HG03066 (cell line): ENCODE results near the gene SAMD11.

Experiments used
- ATAC-seq: cut with Tn5 transposase; IDR thresholded peaks from one replicate; pipeline ENCODE4 v1.9.1; 2021; ENCODE audit warnings: low read depth; ENCODE audit not compliant: unreplicated experiment

Gene SAMD11

DNA sequence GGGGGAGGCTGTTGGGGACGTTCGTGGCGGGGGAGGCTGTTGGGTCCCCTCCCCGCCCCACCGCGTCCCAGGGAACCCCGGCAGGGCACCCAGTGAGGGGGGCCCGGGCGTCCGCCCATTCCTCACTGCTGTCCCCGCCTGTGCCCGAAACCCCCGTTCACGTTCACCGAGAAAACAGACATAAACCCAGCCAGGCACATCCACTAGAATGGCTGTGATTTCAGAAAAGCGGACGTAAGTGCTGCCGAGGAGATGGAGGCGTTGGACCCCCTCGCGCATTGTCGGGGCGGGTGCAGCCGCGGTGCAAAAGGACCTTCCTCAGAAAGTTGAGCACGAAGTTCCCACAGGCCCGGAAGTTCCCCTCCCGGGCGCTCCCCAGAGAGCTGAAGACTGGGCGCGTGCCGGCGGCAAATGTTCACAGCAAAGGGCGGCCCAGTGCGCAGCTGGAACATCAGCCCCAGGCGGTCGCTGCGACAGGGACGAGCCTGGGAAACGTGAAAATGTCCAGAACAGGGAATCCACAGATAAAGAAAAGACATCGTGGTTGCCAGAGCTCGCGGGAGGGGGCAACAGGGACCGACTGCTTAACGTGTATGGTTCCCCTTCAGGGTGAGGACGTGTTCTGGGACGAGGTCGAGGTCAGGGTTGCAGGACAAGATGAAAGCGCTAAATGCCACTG is 18.5 kb upstream of the SAMD11 start:
- no peak for ATAC-seq

DNA sequence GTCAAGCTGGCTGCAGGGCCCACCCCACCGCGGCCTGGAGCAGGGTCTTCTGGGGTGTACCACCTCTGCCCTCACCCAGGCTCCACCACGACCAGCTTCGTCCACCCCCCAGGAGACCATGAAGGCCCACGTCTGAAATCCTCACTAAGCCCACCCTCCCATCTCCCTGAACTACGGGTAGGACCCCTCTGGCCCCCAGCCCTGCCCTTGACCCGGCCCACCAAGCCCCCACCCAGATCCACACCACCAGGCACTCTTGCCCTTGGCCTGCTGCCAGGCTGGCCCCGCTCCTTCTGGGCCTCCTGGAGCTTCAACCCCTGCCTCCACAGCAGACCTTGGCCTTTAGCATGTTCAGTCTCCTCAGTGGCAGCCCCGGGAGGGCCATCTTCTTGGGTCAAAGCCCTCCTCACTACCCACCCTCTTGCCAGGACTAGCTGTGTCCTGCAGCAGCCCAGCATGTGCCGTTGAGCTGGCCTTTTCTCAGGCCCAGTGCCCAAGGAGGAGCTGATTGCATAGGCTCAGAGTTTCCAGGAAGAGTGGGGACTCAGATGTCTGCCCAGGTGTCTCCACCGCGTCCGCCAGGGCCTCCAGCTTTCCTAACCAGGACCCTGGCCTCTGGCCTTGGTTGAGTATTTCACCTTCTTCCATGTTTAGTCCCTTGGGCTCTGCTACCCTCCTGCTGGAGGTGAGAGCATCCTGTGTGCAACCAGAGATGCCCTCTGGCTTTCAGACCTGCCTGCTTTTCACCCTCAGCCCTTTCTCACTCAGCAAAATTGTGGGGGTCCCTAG is 17.7 kb upstream of the SAMD11 start:
- ATAC-seq, result no peak

DNA sequence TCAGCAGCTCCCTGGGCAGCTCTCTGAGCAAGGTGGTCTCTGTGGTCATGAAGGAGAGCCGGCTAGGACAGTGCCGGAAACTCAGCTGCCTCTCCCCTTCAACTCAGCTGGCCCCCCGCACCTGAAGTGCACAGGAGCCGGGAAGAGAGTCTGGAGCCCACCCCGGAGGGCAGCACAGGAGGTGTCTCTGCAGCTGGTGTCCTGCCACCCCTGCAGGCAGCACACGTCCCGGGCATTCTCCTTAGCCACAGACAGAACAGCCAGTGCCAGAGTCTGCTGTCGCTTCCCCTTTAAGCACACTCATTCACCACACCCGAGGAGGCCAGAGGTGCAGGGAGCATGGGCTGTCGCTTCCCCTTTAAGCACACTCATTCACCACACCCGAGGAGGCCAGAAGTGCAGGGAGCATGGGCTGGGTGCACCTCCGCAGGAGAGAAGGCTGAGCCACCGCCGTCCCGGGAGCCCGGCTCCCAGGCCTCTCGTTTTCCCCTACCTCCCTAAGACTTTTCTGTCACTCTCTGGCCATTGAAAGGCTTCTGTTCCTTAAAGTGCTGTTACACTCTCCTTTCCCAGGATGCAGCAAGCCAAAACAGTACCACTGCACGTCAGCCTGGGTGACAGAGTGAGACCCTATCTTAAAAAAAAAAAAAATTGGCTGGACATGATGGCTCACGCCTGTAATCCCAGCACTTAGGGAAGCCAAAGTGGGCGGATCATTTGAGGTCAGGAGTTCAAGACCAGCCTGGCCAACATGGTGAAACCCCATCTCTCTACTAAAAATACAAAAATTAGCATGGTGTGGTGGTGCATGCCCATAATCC is 16.9 kb upstream of the SAMD11 start:
- no peak for ATAC-seq

DNA sequence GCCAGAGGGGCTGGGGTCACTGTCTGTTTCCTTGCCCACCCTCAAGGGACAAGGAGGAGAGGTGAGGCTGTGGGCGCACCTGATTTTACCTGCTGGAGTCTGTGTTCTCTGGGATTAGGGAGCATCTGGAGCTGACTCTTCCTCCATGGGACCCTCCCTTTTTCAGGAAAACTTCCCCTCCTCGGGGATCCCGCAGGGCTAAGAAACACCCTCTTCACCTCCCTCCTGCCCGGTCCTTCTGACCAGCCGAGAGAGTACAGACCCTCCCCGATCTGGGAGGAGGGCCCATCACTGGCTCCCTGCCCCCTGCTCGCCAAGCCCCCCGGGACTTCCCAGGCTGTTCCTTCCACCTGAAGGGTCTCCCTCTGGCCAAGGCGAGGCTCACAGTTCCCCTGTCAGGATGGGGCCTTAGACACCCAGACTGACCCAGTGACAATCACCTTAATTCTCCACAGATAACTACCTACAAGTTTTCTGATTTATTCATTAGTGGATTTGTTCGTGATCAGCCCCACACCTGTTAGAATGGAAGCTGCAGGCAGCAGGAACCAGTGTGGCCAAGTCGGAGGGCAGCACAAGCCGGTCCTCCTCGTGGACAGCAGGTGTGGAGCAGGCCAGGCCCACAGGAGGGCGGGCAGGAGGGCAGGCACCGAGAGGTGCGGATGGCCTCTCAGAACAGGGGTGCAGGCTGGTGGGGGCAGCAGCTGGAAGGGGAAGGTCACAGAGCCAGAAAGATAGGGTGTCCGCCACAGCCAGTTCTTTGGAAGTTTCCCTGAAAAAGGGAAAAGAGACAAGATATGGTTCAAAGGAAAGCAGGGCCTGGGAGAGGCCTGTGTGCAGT is 15.9 kb upstream of the SAMD11 start:
- ATAC-seq, result no peak

DNA sequence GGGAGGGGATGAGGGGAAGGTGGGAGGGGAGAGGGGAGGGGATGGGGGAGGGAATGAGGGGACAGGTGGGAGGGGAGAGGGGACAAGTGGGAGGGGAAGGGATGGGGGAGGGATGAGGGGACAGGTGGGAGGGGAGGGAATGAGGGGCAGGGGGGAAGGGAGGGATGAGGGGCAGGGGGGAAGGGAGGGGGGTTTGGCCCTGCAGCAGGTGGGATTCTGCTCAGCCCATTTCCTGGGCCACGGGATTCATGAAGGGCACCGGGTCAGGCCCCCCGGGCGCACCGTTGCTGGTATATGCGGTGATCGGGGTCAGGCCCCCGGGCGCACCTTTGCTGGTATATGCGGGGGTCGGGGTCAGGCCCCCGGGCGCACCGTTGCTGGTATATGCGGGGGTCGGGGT is 15.1 kb upstream of the SAMD11 start:
- no peak for ATAC-seq

DNA sequence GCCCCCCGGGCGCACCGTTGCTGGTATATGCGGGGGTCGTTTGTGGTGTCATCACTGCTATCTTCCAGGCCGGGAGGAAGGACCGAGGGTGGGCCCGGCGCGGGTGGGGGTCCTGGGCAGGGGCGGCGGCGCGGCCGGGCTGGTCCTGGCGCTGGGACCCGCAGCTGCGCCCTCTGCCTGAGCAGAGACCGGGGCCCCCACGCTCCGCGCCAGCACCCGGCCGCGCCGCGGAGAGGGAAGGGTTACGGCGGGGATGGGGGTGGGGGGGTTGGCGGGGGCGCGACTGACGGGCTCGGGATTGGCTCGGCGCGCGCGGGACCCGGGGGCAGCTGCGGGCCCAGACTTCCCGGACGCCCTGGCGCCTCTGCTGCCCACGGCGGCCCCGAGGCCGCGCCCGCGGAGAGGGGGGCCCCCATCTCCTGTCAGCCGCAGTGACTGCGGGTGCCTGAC is 13.8 kb upstream of the SAMD11 start:
- no peak for ATAC-seq

DNA sequence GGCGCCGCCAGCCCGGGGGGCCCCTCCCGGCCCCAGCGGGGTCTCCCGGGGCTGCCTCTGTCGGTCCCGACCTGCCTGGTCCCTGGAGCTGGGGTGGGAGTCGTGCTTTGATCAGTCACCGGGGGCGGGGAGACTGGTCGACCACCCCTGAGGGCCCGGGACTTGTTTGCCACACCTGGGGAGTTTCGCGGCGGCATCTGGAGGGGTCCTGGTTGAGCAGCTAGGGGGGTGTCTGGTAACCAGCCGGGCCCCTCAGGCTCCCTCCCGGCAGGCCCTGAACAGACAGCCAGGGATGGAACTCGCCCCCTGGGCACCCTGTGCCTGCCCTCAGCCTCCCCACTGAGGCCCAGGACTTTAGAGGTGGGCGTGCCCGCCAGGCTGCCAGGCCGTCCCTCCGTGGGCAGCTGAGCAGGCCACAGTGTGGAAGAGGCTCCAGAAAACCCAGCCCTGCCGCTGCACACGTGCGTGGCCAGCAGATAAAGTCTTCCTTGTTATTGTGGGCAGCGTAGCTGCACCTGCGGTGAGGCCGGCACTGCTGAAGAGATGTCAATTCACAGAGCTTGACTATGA is 13.3 kb upstream of the SAMD11 start:
- no peak for ATAC-seq

DNA sequence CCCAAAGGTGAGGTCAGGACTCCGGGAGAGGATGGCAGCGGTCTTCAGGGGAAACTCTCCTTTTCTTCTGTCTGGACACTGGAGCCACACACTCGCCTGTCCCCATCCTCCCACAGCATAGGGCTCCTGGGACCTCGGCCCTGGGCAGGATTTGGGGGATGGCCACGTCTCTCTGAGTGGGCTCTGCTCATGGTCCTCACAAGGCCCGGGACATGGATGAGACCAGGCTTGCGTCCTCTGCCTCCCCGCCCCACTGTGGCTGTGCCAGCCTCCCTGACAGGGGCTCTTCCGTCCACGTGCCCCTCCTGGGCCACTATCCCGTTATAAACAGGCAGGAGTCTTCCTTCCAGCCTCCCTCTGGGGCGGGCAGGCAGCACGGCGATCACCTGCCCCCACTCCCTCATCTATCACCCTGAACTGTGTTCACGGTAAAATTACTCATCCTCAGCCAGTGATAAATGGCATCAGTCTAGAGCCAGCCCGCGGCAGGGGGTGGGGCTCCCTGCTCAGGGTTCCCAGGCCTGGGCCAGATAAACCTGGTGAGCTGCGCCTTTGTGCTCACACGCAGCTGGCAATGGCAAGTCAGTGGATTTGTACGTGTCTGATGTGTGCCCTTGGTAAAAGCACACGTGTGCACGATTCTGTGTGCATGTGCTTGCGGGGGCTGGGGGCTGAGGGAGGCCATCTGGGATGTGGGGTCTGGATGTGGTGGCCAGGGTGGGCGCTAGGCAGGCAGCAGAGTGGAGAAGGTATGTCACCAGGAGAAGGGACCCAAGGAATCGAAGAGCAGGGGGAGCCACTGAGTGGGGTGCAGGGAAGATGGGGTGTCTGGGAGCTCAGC is 12.6 kb upstream of the SAMD11 start:
- no peak for ATAC-seq

DNA sequence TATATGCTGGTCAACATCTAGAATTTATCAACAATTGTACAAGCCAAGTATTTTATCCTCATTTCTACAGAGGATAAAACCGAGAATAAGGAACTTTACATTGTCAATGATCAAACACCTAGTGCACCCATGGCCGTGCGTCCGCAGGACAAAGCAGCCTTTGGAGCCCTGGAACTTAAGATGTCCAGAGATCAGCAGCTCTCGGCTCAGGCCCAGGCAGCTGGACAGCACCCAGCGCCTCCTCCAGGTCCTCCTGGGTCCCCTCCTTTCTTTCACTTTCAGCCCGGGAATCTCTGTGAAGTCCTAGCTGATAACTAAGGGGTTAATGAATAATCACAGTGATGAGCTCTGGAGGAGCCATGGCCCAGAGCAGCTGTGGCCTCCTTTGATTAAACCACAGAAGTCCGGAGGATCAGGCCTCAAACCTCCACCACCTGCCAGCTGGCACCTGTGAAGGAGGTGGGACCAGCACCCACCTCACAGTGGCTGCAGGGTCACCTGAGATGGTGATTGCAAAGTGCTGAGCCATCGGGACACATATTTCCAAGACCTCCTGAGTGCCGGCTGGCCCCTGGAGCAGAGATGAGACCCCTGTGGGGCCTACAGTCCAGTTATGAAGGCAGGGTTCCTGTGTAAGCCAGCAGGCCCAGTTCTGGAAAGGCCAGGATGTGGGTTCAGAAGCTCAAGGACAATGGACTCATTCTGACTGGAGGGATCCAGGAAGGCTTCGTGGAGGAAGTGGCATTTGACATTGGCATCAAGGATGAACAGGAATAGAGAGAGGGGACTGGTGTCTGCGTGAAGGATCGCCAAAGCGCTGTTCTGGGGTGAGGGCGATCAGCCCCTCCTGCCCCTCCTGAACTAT is 11.6 kb upstream of the SAMD11 start:
- no peak for ATAC-seq

DNA sequence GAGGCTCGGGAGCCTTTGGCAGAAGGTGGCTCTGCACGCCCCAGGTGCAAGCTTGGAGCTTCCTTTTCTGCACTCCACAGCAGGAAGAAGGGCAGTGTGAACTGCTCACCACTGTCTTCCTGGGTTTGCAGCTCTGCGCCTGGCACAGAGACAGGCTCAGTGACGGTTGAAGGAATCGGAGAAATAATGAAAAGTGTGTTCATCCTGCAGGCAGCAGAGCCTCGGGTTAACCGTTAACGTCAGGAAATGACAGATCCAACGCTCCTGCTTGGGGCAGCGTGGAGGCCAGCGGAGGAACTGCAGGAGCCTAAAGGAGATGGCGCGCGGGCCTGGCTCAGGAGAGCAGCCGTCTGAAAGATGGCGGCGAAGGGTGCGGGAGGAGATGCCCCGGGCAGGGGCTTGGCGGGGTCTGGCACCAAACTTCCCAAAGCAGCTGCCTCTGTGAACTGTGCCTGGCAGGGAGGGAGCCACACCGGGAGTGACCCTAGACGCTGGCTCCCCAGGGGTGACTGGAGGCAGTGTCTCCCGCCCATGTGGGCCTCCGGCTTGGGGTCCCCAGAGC is 10.9 kb upstream of the SAMD11 start:
- no peak for ATAC-seq

DNA sequence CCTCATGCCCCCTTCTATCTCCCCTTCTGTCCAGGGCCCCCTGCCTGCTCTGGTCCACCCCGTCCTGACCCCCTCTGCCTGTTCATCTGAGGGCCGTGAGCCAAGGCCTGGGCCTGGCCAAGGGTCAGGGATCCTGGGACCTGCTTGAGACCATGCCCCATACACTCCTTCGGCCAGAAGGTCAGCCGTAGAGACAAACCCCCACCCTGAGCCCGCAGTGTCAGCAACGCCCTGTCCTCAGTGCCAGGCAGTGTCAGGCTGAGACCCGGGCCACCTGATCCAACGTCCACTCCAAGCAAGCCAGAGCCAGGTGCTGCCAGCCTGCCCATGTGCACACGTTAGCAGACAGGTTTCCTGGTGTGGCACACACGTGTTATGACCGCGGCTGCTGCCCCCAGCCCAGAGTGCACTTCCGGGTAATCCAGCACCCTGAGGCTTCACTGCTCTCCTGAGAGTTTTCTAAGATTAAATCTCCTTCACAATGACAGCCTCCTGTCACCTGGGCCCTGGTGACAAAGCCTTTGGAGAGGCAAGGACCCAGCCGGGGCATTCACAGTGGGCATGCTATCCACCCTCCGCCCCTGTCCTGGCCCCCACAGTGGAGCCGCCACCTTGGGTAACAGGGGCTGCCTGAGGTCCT is 10.1 kb upstream of the SAMD11 start:
- ATAC-seq, result no peak

DNA sequence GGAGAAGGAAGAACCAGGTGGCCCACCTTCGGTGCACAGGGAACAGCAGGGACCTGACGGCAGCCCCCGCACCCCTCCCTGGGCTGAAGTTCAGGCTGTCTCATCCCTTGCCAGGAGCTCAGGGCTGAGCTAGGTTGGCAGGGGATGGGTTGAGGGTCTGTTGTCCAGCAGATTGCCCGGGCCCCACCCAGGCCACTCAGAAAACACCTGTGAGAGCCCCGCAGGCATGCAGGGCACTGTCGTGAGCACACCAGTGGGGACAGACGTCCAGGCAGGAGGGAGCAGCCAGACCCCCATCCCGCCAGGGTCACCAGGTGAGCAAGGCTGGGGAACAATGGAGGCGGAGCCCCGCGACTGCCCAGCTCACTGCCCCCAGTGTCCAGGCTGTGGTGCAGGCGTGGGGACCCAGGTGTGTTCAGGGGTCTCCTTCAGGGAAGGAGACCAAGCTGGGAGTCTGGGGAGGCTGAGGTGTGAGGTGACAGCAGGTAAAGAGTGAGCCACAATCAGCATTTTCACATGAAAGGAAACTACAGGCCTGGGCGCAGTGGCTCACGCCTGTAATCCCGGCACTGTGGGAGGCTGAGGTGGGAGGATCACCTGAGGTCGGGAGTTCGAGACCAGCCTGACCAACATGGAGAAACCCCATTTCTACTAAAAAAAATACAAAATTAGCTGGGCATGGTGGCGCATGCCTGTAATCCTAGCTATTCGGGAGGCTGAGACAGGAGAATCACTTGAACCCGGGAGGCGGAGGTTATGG is 9.4 kb upstream of the SAMD11 start:
- ATAC-seq, result no peak

DNA sequence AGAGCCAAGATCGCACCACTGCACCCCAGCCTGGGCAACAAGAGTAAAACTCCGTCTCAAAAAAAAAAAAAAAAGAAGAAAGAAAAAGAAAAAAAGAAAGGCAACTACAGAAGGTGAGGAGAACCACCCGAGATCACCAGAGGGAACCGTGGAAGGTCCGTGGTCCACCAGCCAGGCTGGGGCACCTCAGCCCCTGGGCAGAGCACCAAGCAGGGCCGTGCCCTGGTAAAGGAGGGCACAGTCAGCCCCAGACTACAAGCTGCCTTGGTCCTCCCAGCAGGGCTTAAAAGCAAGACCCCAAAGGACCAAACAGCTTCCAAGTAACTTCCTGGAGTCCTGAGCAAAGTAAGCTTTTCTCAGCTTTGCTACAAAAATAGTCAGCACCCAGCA is 8.8 kb upstream of the SAMD11 start:
- ATAC-seq, result no peak

DNA sequence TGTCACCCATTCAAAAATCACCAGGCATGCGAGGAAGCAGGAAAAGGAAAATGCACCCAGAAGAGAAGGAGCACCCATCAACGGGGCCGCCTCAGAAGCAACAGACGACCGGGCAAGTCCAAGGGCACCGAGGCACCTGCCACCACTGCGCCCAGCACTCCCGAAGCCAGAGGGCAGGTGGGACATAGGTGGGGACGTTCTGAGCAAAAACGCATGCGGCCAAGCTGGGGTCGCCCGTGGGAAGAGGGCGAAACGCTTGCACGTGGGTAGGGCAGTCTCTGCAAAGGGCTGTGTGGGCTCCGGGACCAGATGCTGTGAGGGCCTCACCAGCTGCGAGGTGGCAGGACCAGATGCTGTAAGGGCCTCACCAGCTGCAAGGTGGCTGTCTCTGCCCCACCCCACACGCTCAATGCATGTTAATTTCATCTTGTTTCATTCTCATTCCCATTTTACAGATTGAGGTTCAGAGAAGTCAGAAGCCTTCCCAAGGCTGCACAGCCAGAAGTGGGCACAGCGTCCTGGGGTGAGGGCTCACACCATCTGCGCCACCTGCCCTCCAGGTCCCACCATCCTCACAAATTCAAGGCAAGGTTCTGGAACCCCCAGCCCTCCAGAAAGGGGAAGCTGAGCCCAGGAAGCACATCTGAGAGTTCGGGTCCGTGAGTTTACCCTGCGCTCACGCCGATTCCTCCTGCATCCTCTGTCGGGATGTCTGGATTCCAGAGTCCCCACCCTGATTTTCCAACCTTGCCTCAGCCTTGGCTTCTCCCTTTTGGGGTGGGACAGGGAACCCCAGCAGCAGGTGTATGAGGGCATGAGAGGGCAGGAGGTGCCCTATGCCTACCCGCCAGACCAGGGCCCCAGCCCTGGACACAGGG is 8.2 kb upstream of the SAMD11 start:
- ATAC-seq, result no peak

DNA sequence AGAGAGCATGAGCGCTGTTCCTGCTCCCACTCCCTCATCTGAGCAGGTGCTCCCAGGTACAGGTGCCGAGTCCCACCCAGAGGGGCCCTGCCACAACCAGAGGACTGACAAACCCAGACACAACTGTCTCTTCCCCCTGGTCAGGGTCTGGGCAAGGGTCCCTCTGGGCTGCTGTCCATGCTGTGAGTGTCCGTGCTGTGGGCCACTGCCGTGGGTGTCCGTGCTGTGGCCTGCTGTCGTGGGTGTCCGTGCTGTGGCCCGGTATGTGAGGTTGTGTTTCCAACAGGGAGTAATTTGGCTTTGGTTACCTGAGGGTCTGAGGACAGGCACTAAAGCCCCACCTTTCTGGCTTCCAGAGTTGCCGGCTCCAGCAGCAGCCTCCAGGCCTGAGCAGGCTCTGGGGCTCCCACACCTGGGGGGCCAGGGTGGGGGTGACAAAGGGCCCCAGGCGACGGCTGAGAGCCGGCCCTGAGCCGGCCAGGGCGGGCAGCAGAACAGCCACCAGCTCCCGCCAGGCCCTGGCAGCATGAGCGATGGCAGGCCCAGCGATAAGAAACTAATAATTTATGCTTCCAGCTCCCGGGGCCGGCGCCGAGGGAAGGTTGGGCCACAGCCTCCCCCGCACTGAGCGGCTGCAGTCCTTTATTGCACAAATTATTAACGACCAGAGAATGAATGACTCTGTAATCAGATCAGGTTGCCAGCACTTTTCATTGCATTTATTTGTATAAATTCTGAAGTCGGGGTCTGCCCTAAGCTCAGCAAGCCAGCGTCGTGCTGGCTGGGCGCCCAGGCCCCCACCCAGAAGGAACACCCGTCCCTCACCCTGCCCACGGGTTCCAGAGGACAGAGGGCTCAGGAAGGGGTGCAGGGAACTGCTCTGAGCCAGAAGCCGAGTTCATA is 7.3 kb upstream of the SAMD11 start:
- no peak for ATAC-seq
